MG63 (cell line): ENCODE data around the gene SPINT1. TPM values are rescaled to one million over a fixed set of nuclear protein-coding genes. Genes with fewer than 3 reads are reported as not detected.

Experiments used
- DNase-seq: peaks from one replicate; pipeline ENCODE4 v3.0.0-alpha.2; 2020
- H3K27me3 ChIP-seq: fragments of 250-450 bp; sonication (Bioruptor Pico); 2 replicates; pipeline ENCODE4 v1.5.1; 2020; ENCODE audit warnings: mild to moderate bottlenecking, moderate library complexity
- H3K36me3 ChIP-seq: fragments of 250-450 bp; sonication (Bioruptor Pico); 2 replicates; pipeline ENCODE4 v1.5.1; 2020; ENCODE audit warnings: mild to moderate bottlenecking, moderate library complexity
- H3K4me3 ChIP-seq: fragments of 250-450 bp; sonication (Bioruptor Pico); 2 replicates; pipeline ENCODE4 v1.5.1; 2020; ENCODE audit warnings: mild to moderate bottlenecking, moderate library complexity
- H3K9me3 ChIP-seq: fragments of 250-450 bp; sonication (Bioruptor Pico); 2 replicates; pipeline ENCODE4 v1.5.1; 2020; ENCODE audit warnings: mild to moderate bottlenecking, moderate library complexity
- total RNA-seq: library from RNA; depleted of rRNA; stranded (reverse); fragments of >200 nt; shearing (Covaris generic); gene quantifications from 2 replicates; pipeline ENCODE4 v1.2.3, GENCODE V29; 2014; ENCODE audit warnings: low replicate concordance; rRNA removed

The SPINT1 gene, protein sequence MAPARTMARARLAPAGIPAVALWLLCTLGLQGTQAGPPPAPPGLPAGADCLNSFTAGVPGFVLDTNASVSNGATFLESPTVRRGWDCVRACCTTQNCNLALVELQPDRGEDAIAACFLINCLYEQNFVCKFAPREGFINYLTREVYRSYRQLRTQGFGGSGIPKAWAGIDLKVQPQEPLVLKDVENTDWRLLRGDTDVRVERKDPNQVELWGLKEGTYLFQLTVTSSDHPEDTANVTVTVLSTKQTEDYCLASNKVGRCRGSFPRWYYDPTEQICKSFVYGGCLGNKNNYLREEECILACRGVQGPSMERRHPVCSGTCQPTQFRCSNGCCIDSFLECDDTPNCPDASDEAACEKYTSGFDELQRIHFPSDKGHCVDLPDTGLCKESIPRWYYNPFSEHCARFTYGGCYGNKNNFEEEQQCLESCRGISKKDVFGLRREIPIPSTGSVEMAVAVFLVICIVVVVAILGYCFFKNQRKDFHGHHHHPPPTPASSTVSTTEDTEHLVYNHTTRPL
- not detected in 2 replicates for total RNA-seq

DNA sequence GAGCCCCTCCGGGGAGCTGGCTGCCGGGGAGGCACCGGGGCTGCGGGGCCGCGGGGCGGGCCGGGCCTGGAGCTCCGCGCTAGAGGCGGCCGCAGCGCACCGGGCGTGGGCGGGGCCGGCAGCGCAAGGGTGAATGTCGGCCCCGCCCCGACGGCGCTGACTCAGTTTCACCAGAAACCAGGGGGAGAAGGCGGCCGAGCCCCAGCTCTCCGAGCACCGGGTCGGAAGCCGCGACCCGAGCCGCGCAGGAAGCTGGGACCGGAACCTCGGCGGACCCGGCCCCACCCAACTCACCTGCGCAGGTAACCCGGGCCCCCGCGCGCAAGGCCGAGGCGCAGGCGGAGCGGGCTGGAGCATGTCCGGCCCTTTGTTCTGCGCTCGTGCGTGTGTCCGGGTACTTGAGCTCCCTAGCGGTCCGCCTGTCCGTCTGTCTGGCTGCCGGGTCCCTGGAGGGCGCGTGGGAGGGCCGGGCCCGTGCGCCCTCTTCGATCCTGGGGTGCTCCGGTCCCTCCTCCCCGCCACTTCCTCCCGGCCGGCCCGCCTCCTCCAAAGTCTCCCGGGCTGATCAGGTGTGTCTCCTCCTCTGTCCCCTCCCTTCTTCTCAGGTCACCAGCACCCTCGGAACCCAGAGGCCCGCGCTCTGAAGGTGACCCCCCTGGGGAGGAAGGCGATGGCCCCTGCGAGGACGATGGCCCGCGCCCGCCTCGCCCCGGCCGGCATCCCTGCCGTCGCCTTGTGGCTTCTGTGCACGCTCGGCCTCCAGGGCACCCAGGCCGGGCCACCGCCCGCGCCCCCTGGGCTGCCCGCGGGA, at the start of gene SPINT1:
Gene SPINT1 (plus strand): TSS at position 164 of the 811 bp plus-strand sequence. CDS start 507 bp downstream, at position 671.
- H3K9me3 ChIP-seq, result no peaks in the 10 kb centered on the region
- no peak for DNase-seq
- no peak within 1 kb of the TSS for H3K4me3 ChIP-seq
- H3K27me3 ChIP-seq, result no peaks in the 10 kb centered on the region
- H3K36me3 ChIP-seq, result no peaks in the 10 kb centered on the region

DNA sequence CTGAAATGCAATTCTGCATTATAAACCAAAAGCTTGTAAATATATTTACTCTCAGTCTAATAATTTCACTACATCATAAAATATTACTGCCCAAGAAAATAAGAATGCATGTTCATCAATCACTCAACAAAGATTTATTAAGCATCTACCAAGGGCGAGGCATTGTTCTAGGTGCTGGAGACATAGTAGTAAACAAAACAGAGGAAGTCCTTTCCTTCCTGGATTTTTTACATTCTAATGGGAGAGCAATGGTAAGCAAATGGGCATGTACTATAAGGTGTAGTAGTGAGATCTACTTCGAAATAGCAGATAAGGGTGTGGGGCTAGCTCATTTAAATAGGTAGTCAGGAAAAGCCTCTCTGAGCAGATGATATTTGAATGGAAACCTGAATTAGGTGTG, 47.8 kb upstream of the SPINT1 start:
- Histone ChIP-seq H3K36me3 (peaks cover 13% of the 10 kb centered on the region), H3K4me3 (no peak overlapping the region), H3K27me3 (no peaks in the 10 kb centered on the region), H3K9me3 (no peaks in the 10 kb centered on the region)
- DNase-seq, result no peak

DNA sequence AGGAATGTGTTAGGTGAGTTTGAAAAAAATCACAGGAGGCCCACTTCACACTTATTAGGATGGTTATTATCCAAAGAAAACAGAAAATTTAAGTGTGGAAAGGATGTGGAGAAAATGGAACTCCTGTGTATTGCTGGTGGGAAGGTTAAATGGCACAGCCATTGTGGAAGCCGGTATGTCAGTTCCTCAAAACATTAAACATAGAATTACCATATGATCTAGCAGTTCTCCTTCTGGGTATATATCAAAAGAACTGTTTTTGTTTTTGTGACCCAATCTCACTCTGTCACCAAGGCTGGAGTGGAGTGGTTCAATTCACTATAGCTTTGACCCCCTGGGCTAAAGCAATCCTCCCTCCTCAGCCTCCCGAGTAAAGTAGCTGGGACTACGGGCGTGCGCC, 47.3 kb upstream of the SPINT1 start:
- H3K27me3 ChIP-seq, result no peaks in the 10 kb centered on the region
- peaks cover 8% of the 10 kb centered on the region for H3K36me3 ChIP-seq
- no peak for DNase-seq
- no peak overlapping the region for H3K4me3 ChIP-seq
- no peaks in the 10 kb centered on the region for H3K9me3 ChIP-seq

DNA sequence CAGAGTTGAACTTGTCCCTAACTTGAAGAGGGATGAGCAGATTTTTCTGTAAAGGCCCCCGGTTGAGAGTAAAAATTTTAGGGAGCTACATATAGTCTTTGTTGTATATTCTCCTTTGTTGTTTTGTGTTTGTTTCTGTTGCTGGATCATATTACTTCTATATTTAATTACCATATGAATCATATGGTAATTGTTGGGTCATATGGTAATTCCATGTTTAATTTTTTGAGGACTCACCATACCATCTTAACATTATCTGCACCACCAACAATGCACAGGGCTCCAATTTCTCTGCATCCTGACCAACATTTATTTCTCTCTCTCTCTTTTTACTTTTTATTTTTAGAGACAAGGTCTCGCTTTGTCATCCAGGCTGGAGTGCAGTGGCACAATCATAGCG, 44.3 kb upstream of the SPINT1 start:
- H3K36me3 ChIP-seq, result no peaks in the 10 kb centered on the region
- no peak for DNase-seq

DNA sequence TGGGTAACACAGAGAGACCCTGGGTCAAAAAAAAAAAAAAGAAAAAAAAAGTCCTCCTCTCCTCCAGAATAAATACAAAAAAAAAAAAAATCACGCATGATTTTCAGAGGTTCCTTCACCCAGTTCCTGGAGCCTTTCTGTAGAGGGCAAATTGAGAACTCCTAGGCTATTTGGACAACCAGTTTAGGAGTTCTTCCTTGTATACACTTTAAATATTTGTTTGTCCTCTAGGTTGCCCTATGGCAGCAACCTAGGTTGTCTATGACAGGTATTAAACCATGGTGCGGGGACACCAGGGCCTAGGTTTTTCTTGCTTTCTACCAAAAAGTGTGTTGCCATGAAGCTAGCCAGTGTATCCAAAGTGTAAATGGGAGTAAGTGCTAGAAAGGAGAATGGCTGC, 40.8 kb upstream of the SPINT1 start:
- Histone ChIP-seq H3K9me3 (no peaks in the 10 kb centered on the region), H3K4me3 (no peak overlapping the region), H3K36me3 (no peaks in the 10 kb centered on the region), H3K27me3 (no peaks in the 10 kb centered on the region)
- DNase-seq, result no peak

More for the DNA sequence above, 44.3 kb upstream of the SPINT1 start:
- Histone ChIP-seq H3K4me3 (no peak overlapping the region), H3K27me3 (no peaks in the 10 kb centered on the region), H3K9me3 (no peaks in the 10 kb centered on the region)

DNA sequence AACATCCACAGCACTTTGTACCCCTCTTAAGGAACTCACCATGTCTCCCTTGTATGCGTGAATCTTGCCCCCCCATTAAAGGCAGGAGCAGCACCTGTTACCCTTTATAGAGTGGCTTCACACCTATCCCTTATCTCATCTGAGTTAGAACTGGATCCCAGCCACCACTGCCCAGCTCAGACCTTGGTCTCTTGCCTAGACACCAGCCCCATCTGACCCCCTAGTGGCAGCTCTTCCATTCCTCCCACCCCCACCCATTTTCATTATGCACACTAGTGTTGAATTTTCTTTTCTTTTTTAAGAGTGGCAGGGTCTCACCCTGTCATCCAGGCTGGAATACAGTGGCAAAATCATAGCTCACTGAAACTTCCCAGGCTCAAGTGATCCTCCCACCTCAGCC, 40.2 kb upstream of the SPINT1 start:
- Histone ChIP-seq H3K4me3 (no peak overlapping the region), H3K27me3 (no peaks in the 10 kb centered on the region), H3K9me3 (no peaks in the 10 kb centered on the region), H3K36me3 (no peaks in the 10 kb centered on the region)
- no peak for DNase-seq

DNA sequence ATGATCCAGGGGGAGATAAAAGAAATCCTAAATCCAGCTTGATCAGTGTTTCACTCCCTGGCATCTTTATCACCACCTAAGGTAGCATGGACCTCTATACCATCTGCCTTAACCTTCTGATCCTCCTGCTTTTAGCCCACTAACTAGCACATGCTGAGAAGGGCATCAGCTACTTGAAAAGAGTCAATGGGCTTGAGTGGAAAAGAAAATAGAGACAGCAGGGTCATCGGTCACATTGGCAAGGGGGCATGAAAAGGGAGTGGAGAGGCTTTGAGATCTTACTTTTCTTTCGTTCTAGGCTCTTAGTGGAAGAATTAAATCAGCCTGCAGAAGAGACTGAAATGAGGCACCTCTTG, 37.2 kb upstream of the SPINT1 start:
- Histone ChIP-seq H3K36me3 (no peaks in the 10 kb centered on the region), H3K4me3 (peak overlapping the region; percentile 98), H3K27me3 (no peaks in the 10 kb centered on the region), H3K9me3 (no peaks in the 10 kb centered on the region)
- no peak for DNase-seq

DNA sequence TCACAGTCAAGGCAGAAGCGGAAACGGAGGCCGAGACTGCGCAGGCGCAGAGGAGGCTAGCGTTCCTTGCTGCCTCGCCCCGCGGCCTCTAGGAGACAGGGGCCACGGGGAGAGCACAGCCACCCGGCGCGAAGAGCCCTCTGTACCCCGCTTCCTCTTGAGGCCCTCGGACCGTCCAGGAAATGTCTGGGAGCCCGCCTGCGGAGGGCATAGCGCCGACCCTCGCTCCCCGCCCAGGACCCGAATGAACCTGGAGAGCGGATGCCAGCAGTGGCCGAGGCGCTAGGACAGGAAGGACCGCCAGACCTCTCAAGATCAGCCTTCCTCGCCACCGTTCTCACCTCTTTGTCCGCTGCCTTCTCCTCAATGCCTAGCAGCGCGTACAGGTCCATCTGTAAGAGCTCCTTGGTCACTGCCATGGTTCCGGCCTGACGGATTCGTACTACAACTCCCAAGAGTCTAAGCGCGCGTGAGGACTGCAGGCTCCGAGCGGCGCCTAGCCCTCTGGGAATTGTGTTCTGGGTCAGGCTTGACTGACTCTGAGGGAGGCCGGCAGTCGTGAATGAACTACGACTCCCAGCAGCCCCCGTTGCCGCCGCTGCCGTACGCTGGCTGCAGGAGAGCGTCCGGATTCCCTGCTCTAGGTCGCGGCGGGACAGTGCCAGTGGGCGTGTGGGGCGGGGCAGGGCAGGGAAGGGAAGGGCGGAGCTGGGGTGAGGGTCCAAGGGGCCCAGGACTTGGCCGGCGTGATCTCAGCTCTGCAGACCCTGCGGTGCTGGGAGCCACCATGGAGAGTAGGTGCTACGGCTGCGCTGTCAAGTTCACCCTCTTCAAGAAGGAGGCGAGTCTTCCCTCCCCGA, 36.6 kb upstream of the SPINT1 start, which contains the start of the genes DNAJC17 and ZFYVE19:
Gene DNAJC17 (minus strand): TSS at position 446 of the 860 bp plus-strand sequence. CDS start 27 bp downstream, at position 419.
Gene ZFYVE19 (plus strand): TSS at position 62 of the 860 bp plus-strand sequence. CDS start 501 bp downstream, at position 563.
- Histone ChIP-seq H3K27me3 (no peaks in the 10 kb centered on the region), H3K9me3 (no peaks in the 10 kb centered on the region), H3K36me3 (no peaks in the 10 kb centered on the region), H3K4me3 (peak within 1 kb of the TSS; percentile 98)
- DNase-seq, result peak; percentile 97

DNA sequence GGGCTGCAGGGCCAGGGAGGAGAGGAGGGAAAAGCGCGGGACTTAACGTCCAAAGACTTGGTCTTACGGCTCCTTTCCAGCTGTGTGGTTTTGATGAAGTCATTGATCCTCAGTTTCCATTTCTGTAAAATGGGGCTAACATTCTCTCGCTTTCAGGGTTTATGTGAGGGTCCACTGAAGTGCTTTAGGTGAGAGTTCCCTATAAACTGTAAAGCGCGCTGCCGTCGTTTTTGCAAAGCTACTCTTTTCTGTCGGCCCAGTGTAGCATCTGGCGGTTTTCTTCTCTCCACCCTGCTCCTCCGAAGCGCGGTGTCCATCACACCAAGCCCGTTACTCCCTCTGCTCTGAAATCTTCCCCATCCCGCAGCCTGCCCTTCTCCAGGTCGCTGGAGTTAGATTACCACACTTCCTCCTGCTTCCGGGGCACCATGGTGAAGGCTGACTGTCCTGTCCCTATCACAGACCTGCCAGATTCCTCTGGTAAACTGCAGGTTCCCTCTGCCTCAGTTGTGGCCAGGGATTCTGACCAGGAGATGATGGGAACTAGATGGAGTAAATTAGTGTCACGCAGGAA, 35.9 kb upstream of the SPINT1 start:
- H3K36me3 ChIP-seq, result no peaks in the 10 kb centered on the region
- H3K4me3 ChIP-seq, result peak overlapping the region; percentile 98
- no peak for DNase-seq
- H3K9me3 ChIP-seq, result no peaks in the 10 kb centered on the region
- no peaks in the 10 kb centered on the region for H3K27me3 ChIP-seq

DNA sequence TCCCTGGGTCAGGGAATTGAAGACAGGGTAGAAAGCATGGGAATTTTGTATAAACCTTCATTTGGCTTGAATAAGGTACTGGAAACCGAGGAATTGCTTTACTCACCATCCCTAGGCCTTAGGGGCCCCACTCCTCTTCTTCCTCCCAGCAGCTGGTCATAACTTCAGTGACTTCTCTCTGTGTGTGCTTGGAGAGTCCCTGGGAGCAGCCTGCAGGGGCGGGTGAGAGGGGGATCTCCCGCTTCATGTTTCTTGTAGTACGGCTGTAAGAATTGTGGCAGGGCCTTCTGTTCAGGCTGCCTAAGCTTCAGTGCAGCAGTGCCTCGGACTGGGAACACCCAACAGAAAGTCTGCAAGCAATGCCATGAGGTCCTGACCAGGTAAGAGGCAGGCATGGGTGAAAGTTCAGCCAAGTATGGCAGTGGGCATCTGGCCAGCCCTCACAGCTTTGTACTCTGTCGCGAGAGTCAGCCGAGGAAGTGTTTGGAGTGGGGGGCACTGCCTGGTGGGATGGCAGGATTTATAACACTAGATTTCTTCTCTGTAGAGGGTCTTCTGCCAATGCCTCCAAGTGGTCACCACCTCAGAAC, 34.9 kb upstream of the SPINT1 start:
- H3K4me3 ChIP-seq, result no peak overlapping the region
- no peak for DNase-seq
- no peaks in the 10 kb centered on the region for H3K27me3 ChIP-seq
- no peaks in the 10 kb centered on the region for H3K9me3 ChIP-seq
- H3K36me3 ChIP-seq, result no peaks in the 10 kb centered on the region

DNA sequence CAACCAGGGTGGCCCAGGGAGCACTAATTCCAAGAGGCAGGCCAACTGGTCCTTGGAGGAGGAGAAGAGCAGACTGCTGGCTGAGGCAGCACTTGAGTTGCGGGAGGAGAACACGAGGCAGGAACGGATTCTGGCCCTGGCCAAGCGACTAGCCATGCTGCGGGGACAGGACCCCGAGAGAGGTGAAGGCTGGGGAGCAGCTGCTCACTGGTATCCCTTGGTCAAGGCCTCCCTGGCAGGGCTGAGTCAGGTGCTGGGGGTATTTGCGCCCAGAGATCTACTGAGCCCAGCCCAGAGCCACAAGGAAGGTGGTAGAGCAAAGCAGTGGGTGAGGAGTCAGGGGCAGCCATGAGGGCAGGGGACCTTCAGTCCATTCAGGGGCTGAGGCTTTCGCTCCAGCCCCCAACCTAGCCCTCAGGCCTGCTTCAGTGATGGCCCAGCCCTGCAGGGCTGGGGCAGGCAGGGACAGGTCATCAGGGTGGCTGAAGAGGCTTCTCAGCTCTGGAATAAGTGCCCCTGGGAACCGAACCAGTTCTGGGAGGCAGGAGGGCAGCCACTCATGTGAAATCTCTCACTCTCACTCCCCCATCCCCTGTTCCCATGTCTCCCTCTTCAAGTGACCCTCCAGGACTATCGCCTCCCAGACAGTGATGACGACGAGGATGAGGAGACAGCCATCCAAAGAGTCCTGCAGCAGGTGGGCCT, 31.0 kb upstream of the SPINT1 start:
- Histone ChIP-seq H3K9me3 (no peaks in the 10 kb centered on the region), H3K27me3 (no peaks in the 10 kb centered on the region), H3K36me3 (no peaks in the 10 kb centered on the region), H3K4me3 (no peak overlapping the region)
- no peak for DNase-seq

DNA sequence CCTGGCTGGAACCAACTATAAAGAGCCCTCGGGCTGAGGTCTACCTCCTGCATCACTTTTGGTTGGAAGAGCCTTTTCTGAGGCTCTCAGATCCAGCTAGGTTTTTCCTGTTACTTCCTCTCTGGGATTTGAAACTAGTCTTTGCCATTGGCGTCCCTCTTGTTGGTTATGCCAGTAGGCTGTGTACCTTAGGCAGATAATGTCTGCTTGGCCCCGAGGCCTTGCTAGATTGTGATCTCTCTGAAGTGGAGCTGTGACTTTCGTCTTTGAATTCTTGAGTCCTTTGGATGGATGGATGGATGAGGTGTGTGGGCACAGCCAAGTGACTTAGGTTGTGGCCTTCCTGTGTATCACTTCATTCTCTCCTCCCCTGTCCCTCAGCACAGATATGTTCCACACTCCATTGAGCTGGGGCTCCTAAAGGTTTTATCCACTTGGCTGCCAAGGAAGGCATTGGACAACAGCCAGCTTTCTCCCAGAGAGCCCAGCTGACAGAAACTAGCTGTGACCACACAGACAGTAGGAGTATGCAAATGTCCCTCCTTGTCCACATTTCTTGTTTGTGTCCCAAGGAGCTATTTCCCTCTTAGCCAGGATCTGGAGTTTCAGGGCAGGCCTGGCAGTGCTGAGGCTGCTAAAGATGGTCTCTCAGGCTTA, 28.7 kb upstream of the SPINT1 start:
- no peaks in the 10 kb centered on the region for H3K36me3 ChIP-seq
- no peak for DNase-seq
- H3K27me3 ChIP-seq, result no peaks in the 10 kb centered on the region
- H3K4me3 ChIP-seq, result no peak overlapping the region
- H3K9me3 ChIP-seq, result no peaks in the 10 kb centered on the region

DNA sequence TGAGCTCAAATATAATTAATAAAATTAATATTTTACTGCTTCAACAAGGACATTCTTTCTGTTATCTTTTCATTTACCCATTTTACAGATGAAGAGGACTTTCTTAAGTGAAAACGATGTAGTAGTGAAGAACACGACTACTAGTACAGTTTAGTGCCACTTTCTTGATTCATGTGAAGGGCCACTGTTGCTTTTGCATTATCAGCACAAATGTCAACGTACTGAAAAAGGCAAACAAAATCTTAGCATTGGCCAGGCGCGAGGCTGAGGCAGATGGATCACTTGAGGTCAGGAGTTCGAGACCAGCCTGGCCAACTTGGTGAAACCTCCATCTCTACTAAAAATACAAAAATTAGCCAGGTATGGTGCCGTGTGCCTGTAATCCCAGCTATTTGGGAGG, 24.8 kb upstream of the SPINT1 start:
- no peak overlapping the region for H3K4me3 ChIP-seq
- H3K9me3 ChIP-seq, result no peaks in the 10 kb centered on the region
- H3K36me3 ChIP-seq, result no peaks in the 10 kb centered on the region
- H3K27me3 ChIP-seq, result no peaks in the 10 kb centered on the region
- DNase-seq, result no peak

DNA sequence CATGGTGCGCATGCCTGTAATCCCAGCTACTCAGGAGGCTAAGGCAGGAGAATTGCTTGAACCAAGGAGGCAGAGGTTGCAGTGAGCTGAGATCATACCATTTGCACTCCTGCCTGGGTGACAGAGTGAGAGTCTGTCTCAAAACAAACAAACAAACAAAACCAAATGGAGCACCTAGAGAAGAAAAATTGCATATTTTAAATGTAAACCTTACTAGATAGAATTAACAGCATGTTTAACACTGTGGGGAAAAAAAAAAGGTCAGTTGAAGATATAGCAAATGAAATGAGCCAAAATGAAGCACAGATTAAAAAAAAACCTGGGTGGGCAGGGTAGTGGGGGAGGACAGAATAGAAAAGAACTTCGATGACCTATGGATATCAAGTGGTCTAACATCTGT, 22.7 kb upstream of the SPINT1 start:
- Histone ChIP-seq H3K27me3 (no peaks in the 10 kb centered on the region), H3K4me3 (no peak overlapping the region), H3K9me3 (no peaks in the 10 kb centered on the region), H3K36me3 (no peaks in the 10 kb centered on the region)
- DNase-seq, result no peak
